Neural progenitor cell (in vitro differentiated cells): ENCODE data around the gene TIMP4.

Source experiments
- EZH2phosphoT487 ChIP-seq: fragments of 200-600 bp; sonication (generic); IDR thresholded peaks from 2 replicates; pipeline ENCODE4 v1.6.1; 2017; ENCODE audit warnings: antibody characterized with exemption
- TF ChIP-seq, protein P1 (sequence below): fragments of 200-600 bp; sonication (generic); IDR thresholded peaks from 2 replicates; pipeline ENCODE4 v1.5.1; 2017; ENCODE audit warnings: antibody characterized with exemption, mild to moderate bottlenecking

DNA sequence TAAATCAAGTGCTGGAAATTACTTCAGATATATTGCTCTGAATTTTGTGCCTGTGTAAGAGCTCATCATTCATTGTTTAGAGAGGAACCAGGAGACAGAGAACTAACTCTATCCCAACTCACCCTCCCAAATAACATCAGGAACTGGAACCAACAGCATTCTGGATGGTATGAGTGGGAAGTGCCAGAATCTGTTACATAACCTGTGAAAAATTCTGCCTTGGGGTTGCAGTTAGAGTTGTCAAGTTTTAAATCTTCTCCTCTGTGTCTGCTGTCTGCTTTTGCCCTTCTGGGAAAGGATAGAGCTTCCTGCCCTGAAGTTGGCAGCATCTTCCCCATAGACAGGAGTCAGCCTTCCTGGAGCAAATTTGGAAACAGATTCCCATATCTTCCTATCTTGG is 41.2 kb downstream of the TIMP4 start:
- TF ChIP-seq, protein P1, sequence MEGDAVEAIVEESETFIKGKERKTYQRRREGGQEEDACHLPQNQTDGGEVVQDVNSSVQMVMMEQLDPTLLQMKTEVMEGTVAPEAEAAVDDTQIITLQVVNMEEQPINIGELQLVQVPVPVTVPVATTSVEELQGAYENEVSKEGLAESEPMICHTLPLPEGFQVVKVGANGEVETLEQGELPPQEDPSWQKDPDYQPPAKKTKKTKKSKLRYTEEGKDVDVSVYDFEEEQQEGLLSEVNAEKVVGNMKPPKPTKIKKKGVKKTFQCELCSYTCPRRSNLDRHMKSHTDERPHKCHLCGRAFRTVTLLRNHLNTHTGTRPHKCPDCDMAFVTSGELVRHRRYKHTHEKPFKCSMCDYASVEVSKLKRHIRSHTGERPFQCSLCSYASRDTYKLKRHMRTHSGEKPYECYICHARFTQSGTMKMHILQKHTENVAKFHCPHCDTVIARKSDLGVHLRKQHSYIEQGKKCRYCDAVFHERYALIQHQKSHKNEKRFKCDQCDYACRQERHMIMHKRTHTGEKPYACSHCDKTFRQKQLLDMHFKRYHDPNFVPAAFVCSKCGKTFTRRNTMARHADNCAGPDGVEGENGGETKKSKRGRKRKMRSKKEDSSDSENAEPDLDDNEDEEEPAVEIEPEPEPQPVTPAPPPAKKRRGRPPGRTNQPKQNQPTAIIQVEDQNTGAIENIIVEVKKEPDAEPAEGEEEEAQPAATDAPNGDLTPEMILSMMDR, result no peak
- TF ChIP-seq EZH2phosphoT487, result no peak
